Right atrium auricular region (tissue), 2 donors: ENCODE measurements around the gene NRG3. TPM values are rescaled to one million over a fixed set of nuclear protein-coding genes. Genes with fewer than 3 reads are reported as not detected.

Experiments
- DNase-seq: peaks from one replicate; pipeline ENCODE4 v3.0.0-alpha.2; 2019; ENCODE audit warnings: low spot score
- H3K27ac ChIP-seq, 2 donors: fragments of 200-600 bp; sonication (generic); 1 replicate in 1 of 2; 2 replicates in 1 of 2; pipeline ENCODE4 v1.5.1; 2016 to 2019
- H3K27me3 ChIP-seq, 2 donors: fragments of 200-600 bp; sonication (generic); one replicate each; pipeline versions ENCODE4 v1.5.1 to v1.6.0; 2017 to 2019
- H3K36me3 ChIP-seq: fragments of 200-600 bp; sonication (generic); one replicate; pipeline ENCODE4 v1.5.1; 2016
- H3K4me1 ChIP-seq, 2 donors: fragments of 200-600 bp; sonication (generic); one replicate each; pipeline versions ENCODE4 v1.5.1 to v1.6.0; 2017 to 2019
- H3K4me3 ChIP-seq, 2 donors: fragments of 200-600 bp; sonication (generic); 1 replicate in 1 of 2; 2 replicates in 1 of 2; pipeline ENCODE4 v1.5.1; 2017 to 2019; ENCODE audit warnings: mild to moderate bottlenecking in 1 of 2, moderate library complexity in 1 of 2
- H3K9me3 ChIP-seq, 2 donors: fragments of 200-600 bp; sonication (generic); one replicate each; pipeline ENCODE4 v1.5.1; 2019
- total RNA-seq, 2 donors: library from RNA; depleted of rRNA; stranded (reverse); fragments of >200 nt; gene quantifications; one replicate each; pipeline ENCODE4 v1.1.0, GENCODE V29; 2016
- TF ChIP-seq, protein P1 (sequence below), 2 donors: fragments of 200-600 bp; sonication (generic); IDR thresholded peaks; one replicate each; pipeline ENCODE4 v1.5.1; 2019; ENCODE audit warnings: antibody characterized with exemption in 2 of 2

NRG3 gene
- total RNA-seq, 2 donors from 2014 or later, result 0.70 to 1.4 TPM

DNA sequence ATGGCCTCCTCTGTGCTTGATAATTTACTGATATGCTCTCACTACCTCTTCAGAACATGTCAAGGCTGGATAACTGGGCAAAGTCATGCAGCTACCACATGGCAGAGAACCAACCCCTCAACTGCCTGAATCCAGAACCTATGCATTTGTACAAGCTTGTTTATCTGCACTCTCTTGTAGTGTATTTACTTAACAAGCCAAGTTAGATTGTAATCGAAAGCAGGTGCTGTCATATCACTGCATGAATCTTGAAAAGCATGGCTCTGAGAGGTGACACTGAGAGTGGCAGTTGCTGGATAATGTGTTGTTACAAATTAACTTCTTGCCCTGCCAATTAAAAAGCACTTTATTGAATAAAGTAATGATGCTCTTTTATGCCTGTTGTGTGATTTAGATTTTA lies 588.6 kb downstream of the NRG3 start:
- no peaks in the 10 kb centered on the region for H3K27me3 ChIP-seq
- DNase-seq, result no peak
- no peak overlapping the region for H3K27ac ChIP-seq
- TF ChIP-seq, protein P1, sequence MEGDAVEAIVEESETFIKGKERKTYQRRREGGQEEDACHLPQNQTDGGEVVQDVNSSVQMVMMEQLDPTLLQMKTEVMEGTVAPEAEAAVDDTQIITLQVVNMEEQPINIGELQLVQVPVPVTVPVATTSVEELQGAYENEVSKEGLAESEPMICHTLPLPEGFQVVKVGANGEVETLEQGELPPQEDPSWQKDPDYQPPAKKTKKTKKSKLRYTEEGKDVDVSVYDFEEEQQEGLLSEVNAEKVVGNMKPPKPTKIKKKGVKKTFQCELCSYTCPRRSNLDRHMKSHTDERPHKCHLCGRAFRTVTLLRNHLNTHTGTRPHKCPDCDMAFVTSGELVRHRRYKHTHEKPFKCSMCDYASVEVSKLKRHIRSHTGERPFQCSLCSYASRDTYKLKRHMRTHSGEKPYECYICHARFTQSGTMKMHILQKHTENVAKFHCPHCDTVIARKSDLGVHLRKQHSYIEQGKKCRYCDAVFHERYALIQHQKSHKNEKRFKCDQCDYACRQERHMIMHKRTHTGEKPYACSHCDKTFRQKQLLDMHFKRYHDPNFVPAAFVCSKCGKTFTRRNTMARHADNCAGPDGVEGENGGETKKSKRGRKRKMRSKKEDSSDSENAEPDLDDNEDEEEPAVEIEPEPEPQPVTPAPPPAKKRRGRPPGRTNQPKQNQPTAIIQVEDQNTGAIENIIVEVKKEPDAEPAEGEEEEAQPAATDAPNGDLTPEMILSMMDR (IDR thresholded peaks at IDR 0.05), result no peak
- H3K9me3 ChIP-seq, result no peaks in the 10 kb centered on the region
- no peak overlapping the region for H3K4me3 ChIP-seq
- no peaks in the 10 kb centered on the region for H3K36me3 ChIP-seq
- H3K4me1 ChIP-seq, result no peaks in the 10 kb centered on the region

DNA sequence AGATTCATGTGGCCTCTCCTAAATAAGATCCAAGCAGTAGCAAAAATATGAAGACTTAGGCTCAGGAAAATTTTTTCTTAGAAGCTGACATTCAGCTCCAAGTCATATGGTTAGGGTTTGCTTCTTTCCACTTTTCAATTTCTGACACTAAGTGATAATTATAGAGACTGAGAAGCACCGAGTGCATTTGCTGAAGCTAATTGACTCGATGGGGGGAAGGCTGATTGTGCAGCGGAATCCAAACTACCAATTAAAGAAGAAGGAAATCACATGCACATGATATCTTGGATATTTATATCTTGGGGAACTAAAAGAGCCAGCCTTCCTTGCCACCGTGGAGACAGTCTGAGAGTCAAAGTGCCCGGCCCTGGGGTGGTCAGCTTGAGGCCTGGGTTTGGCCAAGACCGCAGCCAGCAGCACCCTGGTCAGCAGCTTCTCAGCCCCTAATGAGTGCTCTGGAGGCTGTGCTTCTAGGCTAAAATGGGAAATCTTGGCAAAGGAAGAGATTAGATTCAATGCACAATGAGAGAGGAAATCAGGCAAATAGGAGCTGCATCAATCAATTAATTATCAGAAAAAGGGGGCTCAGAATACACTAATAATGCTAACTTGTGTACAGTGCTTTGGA lies 589.3 kb downstream of the NRG3 start:
- TF ChIP-seq, protein P1 (IDR thresholded peaks at IDR 0.05), result no peak
- H3K27me3 ChIP-seq, result no peaks in the 10 kb centered on the region
- H3K4me3 ChIP-seq, result no peak overlapping the region
- no peaks in the 10 kb centered on the region for H3K9me3 ChIP-seq
- no peak for DNase-seq
- H3K36me3 ChIP-seq, result no peaks in the 10 kb centered on the region
- H3K4me1 ChIP-seq, result no peaks in the 10 kb centered on the region
- H3K27ac ChIP-seq, result no peak overlapping the region

DNA sequence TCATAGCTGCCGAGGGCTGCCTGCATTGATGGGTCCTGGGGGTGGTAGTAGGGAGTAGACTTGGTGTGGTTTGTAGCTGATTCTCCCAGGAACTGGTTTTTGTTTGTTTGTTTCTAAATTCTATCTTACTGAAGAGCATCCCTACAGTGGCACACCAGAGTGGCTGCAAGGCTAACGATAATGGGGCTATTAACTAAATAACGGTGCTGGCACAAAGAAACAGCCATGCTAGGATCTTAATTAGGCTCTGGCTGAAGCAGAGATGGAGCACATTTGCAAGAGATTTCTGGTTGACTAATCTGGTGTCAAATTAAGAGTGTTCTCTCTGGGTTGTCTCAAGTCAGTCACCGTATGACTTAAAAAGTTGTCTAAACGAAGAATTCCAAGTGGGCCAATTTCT lies 590.0 kb downstream of the NRG3 start:
- Histone ChIP-seq H3K27me3 (no peaks in the 10 kb centered on the region), H3K9me3 (no peaks in the 10 kb centered on the region), H3K4me3 (no peak overlapping the region), H3K27ac (no peak overlapping the region), H3K36me3 (no peaks in the 10 kb centered on the region), H3K4me1 (no peaks in the 10 kb centered on the region)
- TF ChIP-seq, protein P1 (IDR thresholded peaks at IDR 0.05), result no peak
- no peak for DNase-seq

DNA sequence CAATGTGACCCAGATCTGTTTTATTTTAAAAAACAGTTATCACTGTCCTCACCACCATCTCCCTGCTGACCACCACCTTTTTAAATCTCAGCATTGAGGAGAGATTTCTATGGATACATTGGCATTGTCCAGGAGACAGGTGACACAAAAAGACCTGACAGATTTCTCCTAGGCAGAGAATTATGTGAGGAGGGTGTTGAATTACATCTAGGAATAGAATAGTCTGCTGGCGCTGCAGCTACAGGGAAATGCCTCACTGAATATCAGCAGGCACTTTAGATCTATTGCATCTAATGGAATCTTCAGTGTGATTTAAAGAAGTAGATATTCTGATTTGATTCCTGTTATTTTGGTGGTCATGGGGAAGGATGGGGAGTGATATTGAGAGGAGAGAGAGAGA lies 593.5 kb downstream of the NRG3 start:
- no peaks in the 10 kb centered on the region for H3K9me3 ChIP-seq
- no peak overlapping the region for H3K27ac ChIP-seq
- no peaks in the 10 kb centered on the region for H3K27me3 ChIP-seq
- no peaks in the 10 kb centered on the region for H3K36me3 ChIP-seq
- H3K4me3 ChIP-seq, result no peak overlapping the region
- no peak for DNase-seq
- TF ChIP-seq, protein P1 (IDR thresholded peaks at IDR 0.05), result no peak
- no peaks in the 10 kb centered on the region for H3K4me1 ChIP-seq

DNA sequence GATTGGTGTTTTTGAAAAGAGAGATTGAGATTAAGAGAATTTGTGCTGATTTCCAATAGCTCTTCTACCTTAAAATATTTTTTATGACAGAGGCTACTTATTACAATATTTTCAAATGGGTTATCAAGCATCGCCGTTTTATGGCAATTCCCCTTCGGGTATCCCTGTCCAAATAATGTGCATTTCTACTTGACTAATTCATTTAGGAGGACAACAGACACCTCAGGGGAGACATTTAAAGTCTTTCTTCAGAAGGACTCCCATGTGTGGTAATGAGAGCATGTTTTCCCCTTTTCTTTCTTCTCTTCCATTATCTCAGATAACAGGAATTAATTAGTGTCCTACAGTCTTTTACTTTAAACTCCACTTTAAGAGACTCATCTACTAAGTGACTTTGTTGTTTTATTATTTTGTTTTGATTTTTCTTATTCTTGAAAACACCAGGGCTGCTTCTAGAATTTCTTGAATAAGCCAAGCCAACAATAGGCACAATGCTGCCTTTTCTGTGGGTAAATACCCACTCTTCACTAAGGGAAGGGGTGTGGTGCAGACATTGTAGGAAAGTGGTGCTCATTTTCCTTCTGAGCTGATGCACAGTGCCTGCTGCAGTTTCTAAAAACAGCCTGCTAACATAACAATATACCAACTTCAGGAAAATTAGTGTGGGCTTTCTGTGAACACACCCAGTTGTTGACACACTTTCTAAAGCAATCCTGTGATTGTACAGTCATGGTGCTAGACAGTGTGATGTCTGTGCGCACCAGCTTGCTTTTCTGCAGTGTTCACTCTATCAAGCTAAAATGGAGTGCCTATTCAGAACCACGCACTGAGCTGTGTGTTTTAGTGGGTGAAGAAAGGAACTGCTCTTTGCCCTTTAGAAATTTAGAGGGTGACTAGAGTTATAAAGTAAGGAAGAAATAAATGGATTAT lies 597.7 kb downstream of the NRG3 start:
- Histone ChIP-seq H3K4me1 (no peaks in the 10 kb centered on the region), H3K36me3 (no peaks in the 10 kb centered on the region), H3K4me3 (no peak overlapping the region), H3K9me3 (no peaks in the 10 kb centered on the region), H3K27ac (no peak overlapping the region), H3K27me3 (no peaks in the 10 kb centered on the region)
- TF ChIP-seq, protein P1 (IDR thresholded peaks at IDR 0.05), result no peak
- no peak for DNase-seq
